ENCODE data around the gene FRMD8. TPM values are rescaled to one million over a fixed set of nuclear protein-coding genes. Genes with fewer than 3 reads are reported as not detected.

The FRMD8 gene
- total and polyA plus RNA-seq, 9 of the 15 experiments (the other 6 are each of a cell fraction or from before 2014, with no cell fraction given), result 4.5 to 54.5 (median 15.8) TPM

DNA sequence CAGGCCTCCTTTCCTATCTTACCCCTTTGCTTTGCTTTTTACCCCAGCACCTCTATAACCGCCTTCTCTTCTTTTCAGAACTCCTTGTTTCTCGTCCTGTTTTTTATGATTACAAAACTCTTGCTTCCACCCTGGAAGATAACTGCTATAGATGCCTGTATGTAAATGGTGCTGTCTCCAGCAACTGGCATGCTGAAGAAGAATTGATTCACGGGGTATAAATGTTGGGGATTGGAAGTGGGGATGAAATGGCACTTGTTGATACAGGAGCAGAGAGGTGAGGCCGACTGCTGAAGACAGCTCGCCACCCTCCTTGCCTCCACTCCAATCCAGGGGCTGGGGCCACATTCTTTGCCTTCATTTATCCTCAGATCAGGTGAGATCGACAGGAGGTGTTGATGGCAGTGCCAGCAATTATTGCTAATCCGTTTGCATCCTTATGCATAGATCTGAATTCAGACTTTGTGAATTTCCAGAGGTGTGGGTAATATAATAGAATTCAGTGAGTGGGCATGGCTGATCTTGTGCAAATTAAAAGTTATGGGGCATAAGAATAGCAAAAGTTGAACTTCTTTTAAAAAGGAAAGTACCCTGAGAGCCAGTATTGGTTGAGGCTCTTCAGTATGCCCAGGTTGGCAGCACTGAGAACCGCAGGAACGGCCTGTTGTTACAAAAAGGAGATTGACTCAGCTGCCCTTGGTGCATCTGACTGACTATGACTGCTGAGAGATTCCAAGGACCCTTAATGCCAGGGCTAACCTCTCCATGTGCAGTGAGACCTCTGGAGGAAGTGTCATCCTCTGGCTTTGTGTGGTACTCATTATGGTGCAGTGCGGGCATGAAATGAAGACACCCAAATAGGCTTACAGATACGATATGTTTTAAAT lies 41.5 kb downstream of the FRMD8 start (continued):
- TF ChIP-seq, protein P1, sequence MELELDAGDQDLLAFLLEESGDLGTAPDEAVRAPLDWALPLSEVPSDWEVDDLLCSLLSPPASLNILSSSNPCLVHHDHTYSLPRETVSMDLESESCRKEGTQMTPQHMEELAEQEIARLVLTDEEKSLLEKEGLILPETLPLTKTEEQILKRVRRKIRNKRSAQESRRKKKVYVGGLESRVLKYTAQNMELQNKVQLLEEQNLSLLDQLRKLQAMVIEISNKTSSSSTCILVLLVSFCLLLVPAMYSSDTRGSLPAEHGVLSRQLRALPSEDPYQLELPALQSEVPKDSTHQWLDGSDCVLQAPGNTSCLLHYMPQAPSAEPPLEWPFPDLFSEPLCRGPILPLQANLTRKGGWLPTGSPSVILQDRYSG (tag; conservative IDR thresholded peaks at IDR 0.05; ENCODE audit: low read depth), result no peak; the same call in 1 of the 2 replicates
- TF ChIP-seq CEBPG (CRISPR knock-in tag; IDR thresholded peaks at IDR 0.05) (no peak), CEBPG (tag; conservative IDR thresholded peaks at IDR 0.05 in 1 of 2, IDR thresholded peaks at IDR 0.05 in 1 of 2) (no peak), YY1 (IDR thresholded peaks at IDR 0.05; ENCODE audit: borderline replicate concordance in 1 of 3, control insufficient read depth in 1 of 3, extremely low read depth in 1 of 3, insufficient read depth in 3 of 3, insufficient read length in 1 of 3, insufficient replicate concordance in 2 of 3, low read depth in 1 of 3, low read length in 2 of 3) (peak in 1 of 3 experiments; percentile 14), PHF21A (IDR thresholded peaks at IDR 0.05; ENCODE audit: borderline replicate concordance, low read depth) (peak; percentile 44; the same call in 1 of the 2 replicates), GABPB1 (CRISPR knock-in tag; IDR thresholded peaks at IDR 0.05) (0 out of 2 replicates have a peak, but pooled peaks have one; percentile 39), TBL1XR1 (IDR thresholded peaks at IDR 0.05; ENCODE audit: low read length in 2 of 2) (peak; percentile 2 to 76; a peak in 2 of 4 replicates), HMG20B (CRISPR knock-in tag; IDR thresholded peaks at IDR 0.05) (peak; percentile 86; the same call in 1 of the 2 replicates), RBFOX2 (IDR thresholded peaks at IDR 0.05; ENCODE audit: low read depth, low read length) (peak; percentile 6; the same call in 1 of the 2 replicates), MECOM (CRISPR knock-in tag; IDR thresholded peaks at IDR 0.05) (no peak), SMAD3 (CRISPR knock-in tag; conservative IDR thresholded peaks at IDR 0.05) (peak; percentile 70; the same call in 1 of the 2 replicates), ESRRB (CRISPR knock-in tag; IDR thresholded peaks at IDR 0.05; ENCODE audit: borderline replicate concordance) (peak; percentile 41; the same call in 1 of the 2 replicates), CREB1 (IDR thresholded peaks at IDR 0.05) (peak; percentile 37), CREB1 (CRISPR knock-in tag; IDR thresholded peaks at IDR 0.05) (no peak), ZNF212 (CRISPR knock-in tag; IDR thresholded peaks at IDR 0.05) (0 out of 2 replicates have a peak, but pooled peaks have one; percentile 17), ZNF668 (CRISPR knock-in tag; IDR thresholded peaks at IDR 0.05) (0 out of 2 replicates have a peak, but pooled peaks have one; percentile 29), RFX7 (CRISPR knock-in tag; IDR thresholded peaks at IDR 0.05) (peak; percentile 79), ZBTB17 (CRISPR knock-in tag; IDR thresholded peaks at IDR 0.05) (peak; percentile 67; the same call in 1 of the 2 replicates), ZNF3 (CRISPR knock-in tag; IDR thresholded peaks at IDR 0.05) (peak; percentile 53; the same call in 1 of the 2 replicates)
- TF ChIP-seq, protein P2, sequence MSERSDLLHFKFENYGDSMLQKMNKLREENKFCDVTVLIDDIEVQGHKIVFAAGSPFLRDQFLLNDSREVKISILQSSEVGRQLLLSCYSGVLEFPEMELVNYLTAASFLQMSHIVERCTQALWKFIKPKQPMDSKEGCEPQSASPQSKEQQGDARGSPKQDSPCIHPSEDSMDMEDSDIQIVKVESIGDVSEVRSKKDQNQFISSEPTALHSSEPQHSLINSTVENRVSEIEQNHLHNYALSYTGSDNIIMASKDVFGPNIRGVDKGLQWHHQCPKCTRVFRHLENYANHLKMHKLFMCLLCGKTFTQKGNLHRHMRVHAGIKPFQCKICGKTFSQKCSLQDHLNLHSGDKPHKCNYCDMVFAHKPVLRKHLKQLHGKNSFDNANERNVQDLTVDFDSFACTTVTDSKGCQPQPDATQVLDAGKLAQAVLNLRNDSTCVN (CRISPR knock-in tag; IDR thresholded peaks at IDR 0.05), result peak; percentile 88
- TF ChIP-seq, protein P3, sequence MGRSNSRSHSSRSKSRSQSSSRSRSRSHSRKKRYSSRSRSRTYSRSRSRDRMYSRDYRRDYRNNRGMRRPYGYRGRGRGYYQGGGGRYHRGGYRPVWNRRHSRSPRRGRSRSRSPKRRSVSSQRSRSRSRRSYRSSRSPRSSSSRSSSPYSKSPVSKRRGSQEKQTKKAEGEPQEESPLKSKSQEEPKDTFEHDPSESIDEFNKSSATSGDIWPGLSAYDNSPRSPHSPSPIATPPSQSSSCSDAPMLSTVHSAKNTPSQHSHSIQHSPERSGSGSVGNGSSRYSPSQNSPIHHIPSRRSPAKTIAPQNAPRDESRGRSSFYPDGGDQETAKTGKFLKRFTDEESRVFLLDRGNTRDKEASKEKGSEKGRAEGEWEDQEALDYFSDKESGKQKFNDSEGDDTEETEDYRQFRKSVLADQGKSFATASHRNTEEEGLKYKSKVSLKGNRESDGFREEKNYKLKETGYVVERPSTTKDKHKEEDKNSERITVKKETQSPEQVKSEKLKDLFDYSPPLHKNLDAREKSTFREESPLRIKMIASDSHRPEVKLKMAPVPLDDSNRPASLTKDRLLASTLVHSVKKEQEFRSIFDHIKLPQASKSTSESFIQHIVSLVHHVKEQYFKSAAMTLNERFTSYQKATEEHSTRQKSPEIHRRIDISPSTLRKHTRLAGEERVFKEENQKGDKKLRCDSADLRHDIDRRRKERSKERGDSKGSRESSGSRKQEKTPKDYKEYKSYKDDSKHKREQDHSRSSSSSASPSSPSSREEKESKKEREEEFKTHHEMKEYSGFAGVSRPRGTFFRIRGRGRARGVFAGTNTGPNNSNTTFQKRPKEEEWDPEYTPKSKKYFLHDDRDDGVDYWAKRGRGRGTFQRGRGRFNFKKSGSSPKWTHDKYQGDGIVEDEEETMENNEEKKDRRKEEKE (IDR thresholded peaks at IDR 0.05; ENCODE audit: borderline replicate concordance in 1 of 2, control insufficient read depth in 1 of 2, low read depth in 2 of 2, low read length in 1 of 2), result peak in 1 of 2 experiments; percentile 58; a peak in 1 of 4 replicates

Data from K562 (cell line).